ENCODE measurements around the gene XPR1. TPM values are rescaled to one million over a fixed set of nuclear protein-coding genes. Genes with fewer than 3 reads are reported as not detected.

Gene XPR1
- total RNA-seq, 3 donors from 2014 or later (not counting 1 experiment from before 2014, with no cell fraction given): 14.8 to 18.2 (median 16.7) TPM

GRCh38 chr1:180802813-180803212 is 171.0 kb downstream of the XPR1 start:
- Histone ChIP-seq H3K9me3 (ENCODE audit: control insufficient read depth, insufficient read depth, low read length) (no peaks in the 10 kb centered on the region), H3K27me3 (ENCODE audit: control insufficient read depth, insufficient read depth, low read length) (no peaks in the 10 kb centered on the region), H3K36me3 (ENCODE audit: control insufficient read depth, insufficient read depth, low read length) (peaks cover 7% of the 10 kb centered on the region), H3K4me1 (ENCODE audit: control insufficient read depth, insufficient read depth, low read length) (no peaks in the 10 kb centered on the region), H3K4me3 (ENCODE audit: low read length) (no peak overlapping the region), H3K27ac (ENCODE audit: low read length) (no peak overlapping the region)
- intact Hi-C loops (cut with micrococcal nuclease): no loop called here
- TF ChIP-seq, protein P1, sequence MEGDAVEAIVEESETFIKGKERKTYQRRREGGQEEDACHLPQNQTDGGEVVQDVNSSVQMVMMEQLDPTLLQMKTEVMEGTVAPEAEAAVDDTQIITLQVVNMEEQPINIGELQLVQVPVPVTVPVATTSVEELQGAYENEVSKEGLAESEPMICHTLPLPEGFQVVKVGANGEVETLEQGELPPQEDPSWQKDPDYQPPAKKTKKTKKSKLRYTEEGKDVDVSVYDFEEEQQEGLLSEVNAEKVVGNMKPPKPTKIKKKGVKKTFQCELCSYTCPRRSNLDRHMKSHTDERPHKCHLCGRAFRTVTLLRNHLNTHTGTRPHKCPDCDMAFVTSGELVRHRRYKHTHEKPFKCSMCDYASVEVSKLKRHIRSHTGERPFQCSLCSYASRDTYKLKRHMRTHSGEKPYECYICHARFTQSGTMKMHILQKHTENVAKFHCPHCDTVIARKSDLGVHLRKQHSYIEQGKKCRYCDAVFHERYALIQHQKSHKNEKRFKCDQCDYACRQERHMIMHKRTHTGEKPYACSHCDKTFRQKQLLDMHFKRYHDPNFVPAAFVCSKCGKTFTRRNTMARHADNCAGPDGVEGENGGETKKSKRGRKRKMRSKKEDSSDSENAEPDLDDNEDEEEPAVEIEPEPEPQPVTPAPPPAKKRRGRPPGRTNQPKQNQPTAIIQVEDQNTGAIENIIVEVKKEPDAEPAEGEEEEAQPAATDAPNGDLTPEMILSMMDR (IDR thresholded peaks at IDR 0.05): no peak
- ATAC-seq (no peak), DNase-seq (no peak)
- peaks cover 13% of the 10 kb centered on the region for H3K36me3 Mint-ChIP-seq
- WGBS (ENCODE audit: insufficient coverage): 100% methylated on average over 1 of the region's 2 CpGs
- no peaks in the 10 kb centered on the region for H3K27me3 Mint-ChIP-seq (ENCODE audit: low read depth in 2 of 2)
- no peaks in the 10 kb centered on the region for H3K9me3 Mint-ChIP-seq
- H3K27ac Mint-ChIP-seq: no peak overlapping the region
- H3K4me1 Mint-ChIP-seq: peaks cover 0 to 5% of the 10 kb centered on the region in 2 donors
- H3K4me3 Mint-ChIP-seq: no peak overlapping the region

GRCh38 chr1:180805316-180805715 is 173.5 kb downstream of the XPR1 start:
- H3K4me3 Mint-ChIP-seq: no peak overlapping the region
- intact Hi-C loops (cut with micrococcal nuclease): no loop called here
- peaks cover 27% of the 10 kb centered on the region for H3K36me3 Mint-ChIP-seq
- TF ChIP-seq, protein P1 (IDR thresholded peaks at IDR 0.05): no peak
- no peak for ATAC-seq
- Histone ChIP-seq H3K9me3 (ENCODE audit: control insufficient read depth, insufficient read depth, low read length) (no peaks in the 10 kb centered on the region), H3K27me3 (ENCODE audit: control insufficient read depth, insufficient read depth, low read length) (no peaks in the 10 kb centered on the region), H3K27ac (ENCODE audit: low read length) (no peak overlapping the region), H3K4me3 (ENCODE audit: low read length) (no peak overlapping the region), H3K4me1 (ENCODE audit: control insufficient read depth, insufficient read depth, low read length) (no peaks in the 10 kb centered on the region), H3K36me3 (ENCODE audit: control insufficient read depth, insufficient read depth, low read length) (peaks cover 7% of the 10 kb centered on the region)
- H3K9me3 Mint-ChIP-seq: no peaks in the 10 kb centered on the region
- H3K27me3 Mint-ChIP-seq (ENCODE audit: low read depth in 2 of 2): no peaks in the 10 kb centered on the region
- H3K4me1 Mint-ChIP-seq: peaks cover 0 to 5% of the 10 kb centered on the region in 2 donors
- DNase-seq: no peak
- H3K27ac Mint-ChIP-seq: no peak overlapping the region

DNA sequence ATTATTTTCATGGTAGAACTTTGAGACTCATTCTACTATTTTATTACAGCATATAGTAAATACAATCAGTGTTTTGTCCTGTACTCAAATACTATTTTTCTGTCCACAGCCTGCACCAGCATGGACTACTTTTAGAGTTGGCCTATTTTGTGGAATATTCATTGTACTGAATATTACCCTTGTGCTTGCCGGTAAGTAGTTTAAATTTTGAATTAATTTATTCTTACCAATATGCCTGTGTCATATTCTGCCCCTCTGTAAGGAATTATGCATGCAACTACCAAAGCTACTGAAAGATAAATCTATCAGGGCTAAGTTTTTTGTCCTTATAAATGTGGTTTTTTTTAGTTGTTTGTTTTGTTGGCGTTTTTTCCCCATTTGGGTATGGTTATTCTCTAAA is 179.5 kb downstream of the XPR1 start:
- H3K9me3 ChIP-seq (ENCODE audit: control insufficient read depth, insufficient read depth, low read length): no peaks in the 10 kb centered on the region
- no CpG with 5 or more reads among the region's 2 CpGs for WGBS (ENCODE audit: insufficient coverage)
- Mint-ChIP-seq H3K4me1 (no peaks in the 10 kb centered on the region), H3K36me3 (peaks cover 42% of the 10 kb centered on the region), H3K9me3 (no peaks in the 10 kb centered on the region), H3K4me3 (no peak overlapping the region), H3K27ac (no peak overlapping the region), H3K27me3 (ENCODE audit: low read depth in 2 of 2) (no peaks in the 10 kb centered on the region)
- H3K36me3 ChIP-seq (ENCODE audit: control insufficient read depth, insufficient read depth, low read length): peaks cover 13% of the 10 kb centered on the region
- TF ChIP-seq, protein P1 (IDR thresholded peaks at IDR 0.05): no peak
- H3K27ac ChIP-seq (ENCODE audit: low read length): no peak overlapping the region
- intact Hi-C loops (cut with micrococcal nuclease): no loop called here
- no peak overlapping the region for H3K4me3 ChIP-seq (ENCODE audit: low read length)
- DNase-seq (no peak), ATAC-seq (no peak)
- H3K4me1 ChIP-seq (ENCODE audit: control insufficient read depth, insufficient read depth, low read length): no peaks in the 10 kb centered on the region
- H3K27me3 ChIP-seq (ENCODE audit: control insufficient read depth, insufficient read depth, low read length): no peaks in the 10 kb centered on the region

DNA sequence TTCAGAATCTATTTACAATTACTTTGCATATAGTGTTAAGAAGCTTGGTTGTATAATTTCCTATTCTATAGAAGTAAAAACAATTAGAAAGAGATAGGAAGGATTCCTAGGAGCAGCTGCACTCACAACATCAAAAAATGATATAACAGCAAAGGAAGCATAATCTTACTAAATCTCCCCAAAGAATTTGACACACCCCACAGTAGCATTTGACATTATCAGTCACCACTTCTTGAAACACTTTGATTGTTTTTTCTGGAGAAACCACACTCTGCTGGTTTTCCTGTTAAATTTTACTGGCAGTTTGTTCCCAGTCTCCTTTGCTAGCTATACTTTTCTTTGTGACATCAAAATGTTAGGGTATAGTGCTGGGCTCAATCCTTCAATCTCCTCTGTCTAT is 180.1 kb downstream of the XPR1 start:
- Histone ChIP-seq H3K36me3 (ENCODE audit: control insufficient read depth, insufficient read depth, low read length) (peaks cover 8% of the 10 kb centered on the region), H3K27me3 (ENCODE audit: control insufficient read depth, insufficient read depth, low read length) (no peaks in the 10 kb centered on the region), H3K4me3 (ENCODE audit: low read length) (no peak overlapping the region), H3K27ac (ENCODE audit: low read length) (no peak overlapping the region), H3K9me3 (ENCODE audit: control insufficient read depth, insufficient read depth, low read length) (no peaks in the 10 kb centered on the region), H3K4me1 (ENCODE audit: control insufficient read depth, insufficient read depth, low read length) (no peaks in the 10 kb centered on the region)
- TF ChIP-seq, protein P1 (IDR thresholded peaks at IDR 0.05): no peak
- no peaks in the 10 kb centered on the region for H3K27me3 Mint-ChIP-seq (ENCODE audit: low read depth in 2 of 2)
- no peak overlapping the region for H3K4me3 Mint-ChIP-seq
- H3K27ac Mint-ChIP-seq: no peak overlapping the region
- no peaks in the 10 kb centered on the region for H3K9me3 Mint-ChIP-seq
- DNase-seq (no peak), ATAC-seq (no peak)
- H3K4me1 Mint-ChIP-seq: no peaks in the 10 kb centered on the region
- intact Hi-C loops (cut with micrococcal nuclease): no loop called here
- peaks cover 39% of the 10 kb centered on the region for H3K36me3 Mint-ChIP-seq

Measured in natural killer cell (primary cell).